Measurements from ENCODE around the gene NRL. TPM values are rescaled to one million over a fixed set of nuclear protein-coding genes. Genes with fewer than 3 reads are reported as not detected.
A peak's percentile ranks its signal among the peaks of the same experiment; 100 is the strongest.

Gene NRL
- polyA plus RNA-seq, 3 donors = 1.1 to 1.5 (median 1.3) TPM

DNA sequence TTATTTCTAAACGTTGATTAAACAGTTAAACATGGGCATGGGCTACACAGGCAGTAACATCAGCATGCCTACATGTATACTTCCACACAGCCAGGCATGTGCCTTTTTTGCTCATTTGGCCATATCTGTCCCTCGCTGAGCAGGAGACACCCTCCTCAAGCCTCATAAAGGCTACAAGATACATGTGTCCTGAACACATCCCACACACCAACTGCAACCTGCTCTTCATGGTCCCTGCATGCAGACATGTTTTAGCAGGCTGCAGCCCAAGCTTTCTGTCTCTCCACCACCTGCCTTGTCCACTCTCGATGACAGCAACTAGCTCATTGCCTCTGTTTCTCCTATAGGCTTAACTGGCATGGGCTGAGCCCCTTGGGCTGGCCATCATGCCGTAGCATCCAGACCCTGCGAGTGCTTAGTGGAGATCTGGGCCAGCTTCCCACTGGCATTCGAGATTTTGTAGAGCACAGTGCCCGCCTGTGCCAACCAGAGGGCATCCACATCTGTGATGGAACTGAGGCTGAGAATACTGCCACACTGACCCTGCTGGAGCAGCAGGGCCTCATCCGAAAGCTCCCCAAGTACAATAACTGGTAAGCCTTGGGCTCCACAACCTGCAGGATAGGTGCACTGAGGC, 18.1 kb downstream of the NRL start:
- no peak for TF ChIP-seq CTCF (IDR thresholded peaks at IDR 0.05)
- Histone ChIP-seq H3K36me3 (replicated peaks in 1 of 2; ENCODE audit: control insufficient read depth in 1 of 2, insufficient read depth in 2 of 2, low read length in 2 of 2) (peaks cover 22 to 42% of the 10 kb centered on the region in 2 donors), H3K4me1 (ENCODE audit: control insufficient read depth in 1 of 2, insufficient read depth in 2 of 2, low read length in 2 of 2) (peaks cover 55 to 67% of the 10 kb centered on the region in 2 donors), H3K27me3 (ENCODE audit: control insufficient read depth in 2 of 2, insufficient read depth in 2 of 2, low read length in 2 of 2) (no peaks in the 10 kb centered on the region), H3K4me2 (replicated peaks; ENCODE audit: extremely low read depth, low read length, poor library complexity, severe bottlenecking) (no peak overlapping the region), H3K79me2 (ENCODE audit: insufficient read depth, low read length) (peaks cover 34% of the 10 kb centered on the region), H3K9me3 (replicated peaks in 1 of 2; ENCODE audit: control insufficient read depth in 1 of 2, insufficient read depth in 1 of 2, low read length in 2 of 2) (no peaks in the 10 kb centered on the region), H3K9ac (ENCODE audit: insufficient read depth, low read length, poor library complexity, severe bottlenecking) (no peak overlapping the region), H3K27ac (ENCODE audit: low read depth in 1 of 2, low read length in 2 of 2) (no peak overlapping the region), H2AFZ (ENCODE audit: insufficient read depth, low read depth, low read length, poor library complexity, severe bottlenecking) (no peak overlapping the region), H3K4me3 (replicated peaks in 1 of 3; ENCODE audit: low read depth in 2 of 3, low read length in 3 of 3) (no peak overlapping the region), H4K20me1 (ENCODE audit: insufficient read depth, low read length) (peaks cover 20% of the 10 kb centered on the region)
- Mint-ChIP-seq H3K36me3 (peaks cover 29 to 44% of the 10 kb centered on the region in 2 donors), H3K27ac (peak overlapping the region in 2 of 7 donors; percentile 13 to 54), H3K4me1 (peaks cover 57% of the 10 kb centered on the region), H3K9me3 (peaks cover 0 to 3% (median 0%) of the 10 kb centered on the region in 7 donors), H3K27me3 (ENCODE audit: low read depth in 3 of 3) (peaks cover 0 to 2% (median 1%) of the 10 kb centered on the region in 3 donors), H3K4me3 (no peak overlapping the region)
- 99% methylated on average over 8 of the region's 8 CpGs for WGBS (ENCODE audit: insufficient coverage)
- no peak for DNase-seq
- intact Hi-C loops (cut with micrococcal nuclease) = no loop called here

GRCh38 chr14:24095271-24096068, 19.3 kb downstream of the NRL start:
- peaks cover 12 to 30% of the 10 kb centered on the region in 2 donors for H3K36me3 ChIP-seq (replicated peaks in 1 of 2; ENCODE audit: control insufficient read depth in 1 of 2, insufficient read depth in 2 of 2, low read length in 2 of 2)
- peaks cover 20% of the 10 kb centered on the region for H4K20me1 ChIP-seq (ENCODE audit: insufficient read depth, low read length)
- H3K79me2 ChIP-seq (ENCODE audit: insufficient read depth, low read length) = peaks cover 34% of the 10 kb centered on the region
- peaks cover 56 to 71% of the 10 kb centered on the region in 2 donors for H3K4me1 ChIP-seq (ENCODE audit: control insufficient read depth in 1 of 2, insufficient read depth in 2 of 2, low read length in 2 of 2)
- H3K27me3 ChIP-seq (ENCODE audit: control insufficient read depth in 2 of 2, insufficient read depth in 2 of 2, low read length in 2 of 2) = no peaks in the 10 kb centered on the region
- H3K9me3 ChIP-seq (replicated peaks in 1 of 2; ENCODE audit: control insufficient read depth in 1 of 2, insufficient read depth in 1 of 2, low read length in 2 of 2) = no peaks in the 10 kb centered on the region
- Mint-ChIP-seq H3K27me3 (ENCODE audit: low read depth in 3 of 3) (peaks cover 0 to 2% (median 1%) of the 10 kb centered on the region in 3 donors), H3K4me3 (peak overlapping the region; percentile 96 to 97), H3K9me3 (peaks cover 0 to 3% (median 0%) of the 10 kb centered on the region in 7 donors), H3K27ac (peak overlapping the region; percentile 76 to 95 (median 93)), H3K36me3 (peaks cover 20 to 32% of the 10 kb centered on the region in 2 donors), H3K4me1 (peaks cover 62% of the 10 kb centered on the region)
- TF ChIP-seq CTCF (IDR thresholded peaks at IDR 0.05) = no peak
- peak overlapping the region; percentile 64 to 98 (median 72) for H3K4me3 ChIP-seq (replicated peaks in 1 of 3; ENCODE audit: low read depth in 2 of 3, low read length in 3 of 3)
- intact Hi-C loops (cut with micrococcal nuclease) = loop anchor here in 1 of 2 donors (2.0 kb wide), 1 partner anchor 13 kb away; no protein-coding TSS in a partner anchor
- H3K9ac ChIP-seq (ENCODE audit: insufficient read depth, low read length, poor library complexity, severe bottlenecking) = peak overlapping the region; percentile 90
- H2AFZ ChIP-seq (ENCODE audit: insufficient read depth, low read depth, low read length, poor library complexity, severe bottlenecking) = peak overlapping the region; percentile 89
- WGBS (ENCODE audit: insufficient coverage) = 41% methylated on average over 7 of the region's 12 CpGs
- DNase-seq = peak in 2 of 3 donors; percentile 35 to 48
- H3K4me2 ChIP-seq (replicated peaks; ENCODE audit: extremely low read depth, low read length, poor library complexity, severe bottlenecking) = peak overlapping the region; percentile 98
- H3K27ac ChIP-seq (ENCODE audit: low read depth in 1 of 2, low read length in 2 of 2) = peak overlapping the region; percentile 68 to 92

Data from CD14-positive monocyte (primary cell).